SK-N-SH treated with all-trans-retinoic acid at 6 μM for 48 hours (cell line): ENCODE data around the gene PHF21B.

Source experiments
- ATAC-seq: fragments of 200-7000 bp; cut with Tn5 transposase; 3 replicates; pipeline ENCODE4 v1.9.1; 2020; ENCODE audit warnings: mild to moderate bottlenecking, moderate library complexity
- ARNTL ChIP-seq: fragments of 450-650 bp; formaldehyde crosslinking; IDR thresholded peaks from 2 replicates; pipeline ENCODE4 v1.5.0; 2020; ENCODE audit warnings: low read depth, mild to moderate bottlenecking, moderate library complexity, borderline replicate concordance
- BACH2 ChIP-seq: fragments of 250-450 bp; sonication (Bioruptor Pico); IDR thresholded peaks from 2 replicates; pipeline ENCODE4 v1.9.0; 2021; ENCODE audit warnings: mild to moderate bottlenecking, borderline replicate concordance
- CREB5 ChIP-seq: fragments of 250-450 bp; sonication (Bioruptor Pico); IDR thresholded peaks from 2 replicates; pipeline ENCODE4 v1.5.1; 2020; ENCODE audit warnings: low read depth, mild to moderate bottlenecking, moderate library complexity
- CSDC2 ChIP-seq: fragments of 250-450 bp; sonication (Bioruptor Pico); IDR thresholded peaks from 2 replicates; pipeline ENCODE4 v1.5.0; 2020; ENCODE audit warnings: mild to moderate bottlenecking, moderate library complexity
- ESRRG ChIP-seq: fragments of 250-450 bp; sonication (Bioruptor Pico); IDR thresholded peaks from 2 replicates; pipeline ENCODE4 v1.6.1; 2021; ENCODE audit warnings: mild to moderate bottlenecking
- GLIS3 ChIP-seq: fragments of 250-450 bp; sonication (Bioruptor Pico); IDR thresholded peaks from 2 replicates; pipeline ENCODE4 v1.5.0; 2020; ENCODE audit warnings: mild to moderate bottlenecking, moderate library complexity
- ISL1 ChIP-seq: fragments of 250-450 bp; sonication (Bioruptor Pico); IDR thresholded peaks from 2 replicates; pipeline ENCODE4 v2.1.2; 2022; ENCODE audit warnings: mild to moderate bottlenecking, moderate library complexity
- OSR1 ChIP-seq: fragments of 250-450 bp; sonication (Bioruptor Pico); IDR thresholded peaks from 2 replicates; pipeline ENCODE4 v1.8.0; 2022; ENCODE audit warnings: moderate library complexity, mild to moderate bottlenecking, inconsistent platforms
- PPARA ChIP-seq: fragments of 250-450 bp; sonication (Bioruptor Pico); IDR thresholded peaks from 2 replicates; pipeline ENCODE4 v1.5.0; 2020; ENCODE audit warnings: mild to moderate bottlenecking, borderline replicate concordance
- RARB ChIP-seq: fragments of 250-450 bp; sonication (Bioruptor Pico); IDR thresholded peaks from 2 replicates; pipeline ENCODE4 v1.8.0; 2021; ENCODE audit warnings: mild to moderate bottlenecking, moderate library complexity
- SNAI2 ChIP-seq: fragments of 250-450 bp; sonication (Bioruptor Pico); IDR thresholded peaks from 2 replicates; pipeline ENCODE4 v1.5.0; 2020; ENCODE audit warnings: mild to moderate bottlenecking, moderate library complexity
- TCF4 ChIP-seq: fragments of 250-450 bp; sonication (Bioruptor Pico); IDR thresholded peaks from 2 replicates; pipeline ENCODE4 v1.8.0; 2021; ENCODE audit warnings: mild to moderate bottlenecking, moderate library complexity, borderline replicate concordance
- TOX ChIP-seq: fragments of 250-450 bp; sonication (Bioruptor Pico); IDR thresholded peaks from 2 replicates; pipeline ENCODE4 v1.8.0; 2021; ENCODE audit warnings: mild to moderate bottlenecking, moderate library complexity, borderline replicate concordance
- ZC3H10 ChIP-seq: fragments of 250-450 bp; sonication (Bioruptor Pico); IDR thresholded peaks from 2 replicates; pipeline ENCODE4 v1.5.1; 2021; ENCODE audit warnings: mild to moderate bottlenecking, moderate library complexity
- ZFP3 ChIP-seq: fragments of 250-450 bp; sonication (Bioruptor Pico); IDR thresholded peaks from 2 replicates; pipeline ENCODE4 v1.5.0; 2020; ENCODE audit warnings: mild to moderate bottlenecking, moderate library complexity
- ZFP30 ChIP-seq: fragments of 450-650 bp; formaldehyde crosslinking; IDR thresholded peaks from 2 replicates; pipeline ENCODE4 v1.5.0; 2022; ENCODE audit warnings: mild to moderate bottlenecking, moderate library complexity
- ZNF565 ChIP-seq: fragments of 450-650 bp; formaldehyde crosslinking; conservative IDR thresholded peaks from 2 replicates; pipeline ENCODE4 v1.5.0; 2020; ENCODE audit warnings: low read depth, mild to moderate bottlenecking, moderate library complexity
- ZNF70 ChIP-seq: fragments of 450-650 bp; formaldehyde crosslinking; IDR thresholded peaks from 2 replicates; pipeline ENCODE4 v1.5.0; 2020; ENCODE audit warnings: mild to moderate bottlenecking, moderate library complexity
- ZNF8 ChIP-seq: fragments of 450-650 bp; formaldehyde crosslinking; IDR thresholded peaks from 2 replicates; pipeline ENCODE4 v1.5.0; 2020; ENCODE audit warnings: mild to moderate bottlenecking, moderate library complexity
- TF ChIP-seq, protein P1 (sequence below): fragments of 250-450 bp; sonication (Bioruptor Pico); IDR thresholded peaks from 2 replicates; pipeline ENCODE4 v1.8.0; 2020; ENCODE audit warnings: mild to moderate bottlenecking, moderate library complexity, borderline replicate concordance
- TF ChIP-seq, protein P2 (sequence below): fragments of 250-450 bp; sonication (Bioruptor Pico); IDR thresholded peaks from 2 replicates; pipeline ENCODE4 v1.5.1; 2021; ENCODE audit warnings: mild to moderate bottlenecking, moderate library complexity
- TF ChIP-seq, protein P3 (sequence below): fragments of 250-450 bp; sonication (Bioruptor Pico); IDR thresholded peaks from 2 replicates; pipeline ENCODE4 v1.8.0; 2021; ENCODE audit warnings: low read depth, mild to moderate bottlenecking, moderate library complexity, borderline replicate concordance

Gene PHF21B

GRCh38 chr22:44869196-44869595 lies 140.6 kb downstream of the PHF21B start (continued):
- TF ChIP-seq, protein P1, sequence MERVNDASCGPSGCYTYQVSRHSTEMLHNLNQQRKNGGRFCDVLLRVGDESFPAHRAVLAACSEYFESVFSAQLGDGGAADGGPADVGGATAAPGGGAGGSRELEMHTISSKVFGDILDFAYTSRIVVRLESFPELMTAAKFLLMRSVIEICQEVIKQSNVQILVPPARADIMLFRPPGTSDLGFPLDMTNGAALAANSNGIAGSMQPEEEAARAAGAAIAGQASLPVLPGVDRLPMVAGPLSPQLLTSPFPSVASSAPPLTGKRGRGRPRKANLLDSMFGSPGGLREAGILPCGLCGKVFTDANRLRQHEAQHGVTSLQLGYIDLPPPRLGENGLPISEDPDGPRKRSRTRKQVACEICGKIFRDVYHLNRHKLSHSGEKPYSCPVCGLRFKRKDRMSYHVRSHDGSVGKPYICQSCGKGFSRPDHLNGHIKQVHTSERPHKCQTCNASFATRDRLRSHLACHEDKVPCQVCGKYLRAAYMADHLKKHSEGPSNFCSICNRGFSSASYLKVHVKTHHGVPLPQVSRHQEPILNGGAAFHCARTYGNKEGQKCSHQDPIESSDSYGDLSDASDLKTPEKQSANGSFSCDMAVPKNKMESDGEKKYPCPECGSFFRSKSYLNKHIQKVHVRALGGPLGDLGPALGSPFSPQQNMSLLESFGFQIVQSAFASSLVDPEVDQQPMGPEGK (CRISPR knock-in tag): no peak
- TF ChIP-seq CSDC2: no peak
- no peak for TF ChIP-seq ARNTL (CRISPR knock-in tag)
- TF ChIP-seq RARB (CRISPR knock-in tag): no peak

- no peak for ATAC-seq
- TF ChIP-seq BACH2 (no peak), TCF4 (CRISPR knock-in tag) (no peak), TOX (no peak), ZC3H10 (CRISPR knock-in tag) (no peak), ZNF8 (CRISPR knock-in tag) (no peak), PPARA (no peak), CREB5 (no peak), SNAI2 (CRISPR knock-in tag) (no peak), OSR1 (CRISPR knock-in tag) (no peak), GLIS3 (CRISPR knock-in tag) (no peak), ZFP30 (CRISPR knock-in tag) (no peak), RARB (CRISPR knock-in tag) (no peak), ARNTL (CRISPR knock-in tag) (no peak), ESRRG (no peak)
- TF ChIP-seq, protein P2, sequence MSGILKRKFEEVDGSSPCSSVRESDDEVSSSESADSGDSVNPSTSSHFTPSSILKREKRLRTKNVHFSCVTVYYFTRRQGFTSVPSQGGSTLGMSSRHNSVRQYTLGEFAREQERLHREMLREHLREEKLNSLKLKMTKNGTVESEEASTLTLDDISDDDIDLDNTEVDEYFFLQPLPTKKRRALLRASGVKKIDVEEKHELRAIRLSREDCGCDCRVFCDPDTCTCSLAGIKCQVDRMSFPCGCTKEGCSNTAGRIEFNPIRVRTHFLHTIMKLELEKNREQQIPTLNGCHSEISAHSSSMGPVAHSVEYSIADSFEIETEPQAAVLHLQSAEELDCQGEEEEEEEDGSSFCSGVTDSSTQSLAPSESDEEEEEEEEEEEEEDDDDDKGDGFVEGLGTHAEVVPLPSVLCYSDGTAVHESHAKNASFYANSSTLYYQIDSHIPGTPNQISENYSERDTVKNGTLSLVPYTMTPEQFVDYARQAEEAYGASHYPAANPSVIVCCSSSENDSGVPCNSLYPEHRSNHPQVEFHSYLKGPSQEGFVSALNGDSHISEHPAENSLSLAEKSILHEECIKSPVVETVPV (CRISPR knock-in tag): no peak
- TF ChIP-seq, protein P3, sequence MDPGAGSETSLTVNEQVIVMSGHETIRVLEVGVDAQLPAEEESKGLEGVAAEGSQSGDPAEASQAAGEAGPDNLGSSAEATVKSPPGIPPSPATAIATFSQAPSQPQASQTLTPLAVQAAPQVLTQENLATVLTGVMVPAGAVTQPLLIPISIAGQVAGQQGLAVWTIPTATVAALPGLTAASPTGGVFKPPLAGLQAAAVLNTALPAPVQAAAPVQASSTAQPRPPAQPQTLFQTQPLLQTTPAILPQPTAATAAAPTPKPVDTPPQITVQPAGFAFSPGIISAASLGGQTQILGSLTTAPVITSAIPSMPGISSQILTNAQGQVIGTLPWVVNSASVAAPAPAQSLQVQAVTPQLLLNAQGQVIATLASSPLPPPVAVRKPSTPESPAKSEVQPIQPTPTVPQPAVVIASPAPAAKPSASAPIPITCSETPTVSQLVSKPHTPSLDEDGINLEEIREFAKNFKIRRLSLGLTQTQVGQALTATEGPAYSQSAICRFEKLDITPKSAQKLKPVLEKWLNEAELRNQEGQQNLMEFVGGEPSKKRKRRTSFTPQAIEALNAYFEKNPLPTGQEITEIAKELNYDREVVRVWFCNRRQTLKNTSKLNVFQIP: no peak
- TF ChIP-seq, protein P1 (CRISPR knock-in tag): no peak
Measured at GRCh38 chr22:44865193-44866057, 144.4 kb downstream of the PHF21B start.

DNA sequence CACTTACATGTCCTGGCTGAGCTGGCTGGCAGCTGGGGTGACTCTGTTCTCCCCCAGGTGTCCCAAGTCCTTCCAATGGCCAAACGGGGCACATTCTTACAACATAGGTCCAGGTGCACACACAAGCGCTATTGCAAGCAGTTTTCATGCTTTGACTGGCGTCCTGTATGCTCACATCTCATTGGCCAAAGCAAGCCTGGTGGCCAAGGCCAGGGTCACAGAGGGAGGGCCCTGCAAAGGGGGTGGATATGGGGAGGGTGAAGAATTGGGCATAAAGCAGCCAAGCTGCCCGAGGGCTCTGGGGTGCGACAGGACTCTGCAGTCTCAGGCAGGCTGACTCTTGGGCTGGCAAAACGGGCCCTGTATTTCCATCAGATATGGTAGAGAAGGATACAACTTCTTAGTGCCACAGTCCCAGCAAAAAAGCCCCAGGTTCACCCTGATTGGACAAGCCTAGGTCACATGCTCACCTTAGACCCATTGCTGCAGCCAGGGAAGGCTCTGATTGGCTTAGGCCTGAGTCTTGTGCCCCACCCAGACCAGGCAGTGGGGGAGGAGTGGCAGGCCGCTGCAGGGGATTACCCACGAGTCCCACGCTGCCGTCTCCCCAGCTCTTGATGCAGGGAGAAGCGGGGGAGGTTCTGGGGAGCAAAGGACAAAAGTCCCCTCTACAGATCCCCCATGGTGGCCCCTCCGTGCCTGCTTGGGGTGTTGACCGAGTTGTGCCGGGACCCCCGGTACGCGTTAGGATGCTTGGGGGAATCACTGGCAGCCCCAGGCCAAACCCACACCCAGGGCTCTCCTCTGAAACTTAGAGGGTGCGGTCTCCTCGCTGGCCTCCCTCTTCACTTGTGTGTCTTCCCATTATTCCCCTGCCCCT lies 146.6 kb downstream of the PHF21B start:
- TF ChIP-seq OSR1 (CRISPR knock-in tag): no peak
- TF ChIP-seq, protein P2 (CRISPR knock-in tag): no peak
- TF ChIP-seq ESRRG: no peak
- TF ChIP-seq ZFP30 (CRISPR knock-in tag): no peak
- no peak for TF ChIP-seq CREB5
- no peak for TF ChIP-seq ISL1 (CRISPR knock-in tag)
- no peak for TF ChIP-seq GLIS3 (CRISPR knock-in tag)
- TF ChIP-seq SNAI2 (CRISPR knock-in tag): no peak
- no peak for TF ChIP-seq ZFP3 (CRISPR knock-in tag)
- TF ChIP-seq TCF4 (CRISPR knock-in tag): no peak
- TF ChIP-seq ZNF565 (CRISPR knock-in tag): no peak
- TF ChIP-seq CSDC2: no peak
- no peak for TF ChIP-seq ZNF70 (CRISPR knock-in tag)
- TF ChIP-seq, all 23 proteins: peak for 0
- ATAC-seq: no peak
